Bone marrow (tissue), 2 donors: ENCODE measurements around the gene EEA1.

Source experiments
- DNase-seq, 2 donors: peaks; one replicate each; lab custom pipeline; 2025; lab: John Stamatoyannopoulos, UW

Gene EEA1

DNA sequence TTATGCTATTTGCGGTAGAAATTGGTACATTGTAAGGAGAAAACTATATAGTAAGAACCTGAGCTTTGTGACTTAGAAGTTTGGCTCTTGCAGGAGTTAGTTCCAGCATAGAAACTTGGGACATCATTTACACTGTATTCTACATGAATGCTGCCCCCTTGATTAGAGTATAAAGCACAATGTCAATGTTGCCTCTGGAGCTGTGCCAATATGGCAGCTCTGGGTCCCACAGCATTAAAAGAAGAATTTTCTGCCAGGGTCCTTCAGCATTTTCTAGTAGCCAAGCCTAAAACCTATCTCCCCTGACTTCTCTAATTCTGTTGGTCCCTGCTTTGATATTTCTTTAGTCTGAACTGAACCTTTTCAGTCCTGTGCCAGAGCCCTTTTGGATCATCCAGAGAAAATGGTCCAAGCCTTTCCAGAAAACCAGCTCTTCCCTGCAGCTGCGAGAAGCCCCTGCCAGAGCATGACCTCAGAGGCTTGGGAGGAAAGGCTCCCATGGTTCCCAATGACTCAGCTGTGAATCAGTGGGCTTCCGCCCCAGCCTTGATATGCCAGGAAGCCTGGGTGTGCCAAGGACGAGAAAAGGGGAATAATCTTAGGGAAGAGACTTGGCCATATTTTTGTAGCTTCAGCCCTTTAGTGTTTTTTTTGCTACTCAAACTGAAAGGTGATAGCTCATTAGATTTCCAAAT lies 183.1 kb downstream of the EEA1 start:
- no peak for DNase-seq

DNA sequence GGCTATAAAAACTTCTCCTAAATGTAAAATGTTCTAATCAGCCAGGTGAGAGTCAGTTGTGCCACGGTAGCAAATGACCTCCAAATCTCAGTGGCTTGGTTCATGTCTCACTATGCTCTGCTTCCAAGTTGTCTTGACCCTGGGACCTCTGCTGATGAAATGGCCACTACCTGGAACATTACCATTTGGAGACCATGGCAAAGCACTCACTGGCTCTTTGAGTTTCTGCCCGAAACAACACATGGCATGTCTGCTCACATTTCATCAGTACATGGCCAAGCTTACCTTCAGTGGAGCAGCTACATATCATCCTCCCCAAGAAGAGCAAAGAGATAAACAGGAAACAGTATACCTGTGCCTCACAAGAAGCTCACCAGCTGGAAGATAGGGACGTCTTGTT lies 186.1 kb downstream of the EEA1 start:
- no peak for DNase-seq

DNA sequence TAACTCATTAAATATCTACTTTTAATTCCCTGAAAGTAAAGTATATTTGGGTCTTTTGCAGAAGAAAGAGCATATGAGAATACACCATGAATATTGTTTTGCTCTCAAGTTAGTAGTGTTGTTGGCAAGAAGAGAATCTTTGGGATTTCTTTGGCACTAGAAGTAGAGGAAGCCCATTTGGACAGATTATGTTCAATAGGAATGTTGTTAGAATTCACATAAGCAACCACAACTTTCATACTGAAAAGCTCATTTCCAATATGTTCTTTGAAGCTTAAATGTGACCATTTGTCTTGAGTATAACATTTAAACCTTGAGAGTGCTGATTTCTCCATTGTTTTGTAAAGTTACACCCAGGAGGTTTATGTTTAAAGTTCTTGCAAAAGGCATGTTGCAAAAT lies 188.7 kb downstream of the EEA1 start:
- DNase-seq: no peak

DNA sequence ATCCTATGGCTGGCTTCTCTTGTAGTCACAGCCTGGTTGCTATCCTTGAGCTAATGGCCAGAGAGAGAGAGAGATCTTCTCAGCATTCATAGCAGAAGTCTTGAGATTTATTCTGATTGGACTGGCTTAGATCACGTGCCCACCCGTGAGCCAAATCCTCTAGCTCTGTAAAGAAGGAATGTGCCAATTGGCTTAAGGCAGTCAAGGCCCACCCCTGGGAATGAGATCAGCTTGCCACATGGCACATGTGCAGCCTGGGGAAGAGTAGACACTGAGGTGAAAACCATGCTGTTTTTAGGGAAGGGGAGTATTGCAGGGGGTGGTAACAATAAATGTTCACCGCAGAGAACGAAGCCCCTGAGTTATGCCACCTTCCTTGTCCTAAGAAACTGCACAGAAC lies 190.0 kb downstream of the EEA1 start:
- DNase-seq: no peak

DNA sequence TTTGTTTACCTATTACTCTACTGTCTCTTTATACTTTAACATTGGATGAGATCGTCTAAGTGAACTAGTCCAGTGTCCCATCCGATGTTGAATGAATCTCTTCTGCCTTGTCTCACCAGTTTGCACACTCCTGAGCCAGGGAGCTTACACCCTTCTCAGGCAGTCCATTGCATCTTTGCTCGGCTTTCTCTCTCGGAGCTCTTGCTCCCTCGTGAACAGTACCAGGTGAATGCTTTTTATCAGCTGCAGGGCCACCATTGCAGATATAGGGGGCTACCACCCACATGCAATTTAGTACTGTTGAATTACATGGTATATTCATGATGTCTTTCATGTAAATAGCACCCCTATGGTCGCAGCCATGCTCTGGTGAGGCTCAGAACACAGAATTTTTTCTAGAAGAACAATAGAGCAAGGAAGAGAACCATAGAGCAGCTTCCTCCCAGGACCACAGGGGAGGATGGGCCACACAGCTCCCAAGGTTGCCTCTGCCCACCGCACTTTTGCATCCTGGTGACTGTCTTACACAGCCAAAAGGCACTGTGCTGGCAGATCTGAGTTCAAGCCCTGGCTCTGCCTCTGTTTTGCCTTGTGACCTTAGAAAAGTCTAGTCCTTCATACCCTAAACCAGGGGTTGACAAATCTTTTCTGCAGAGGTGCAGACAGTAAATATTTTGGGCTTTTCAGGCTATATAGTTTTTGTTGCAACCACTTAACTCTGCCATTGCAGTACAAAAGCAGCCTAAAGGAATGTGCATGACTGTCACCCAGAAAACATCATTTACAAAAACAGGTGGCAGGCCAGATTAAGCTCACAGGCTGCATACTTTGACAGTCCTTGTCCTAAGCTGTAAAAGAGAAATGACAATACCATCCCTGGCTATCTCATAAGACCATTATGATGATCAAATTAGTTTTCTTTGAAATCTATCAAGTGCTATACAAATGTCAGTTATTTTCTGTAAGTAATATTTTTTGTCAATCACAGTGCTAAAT lies 190.9 kb downstream of the EEA1 start:
- DNase-seq: no peak

DNA sequence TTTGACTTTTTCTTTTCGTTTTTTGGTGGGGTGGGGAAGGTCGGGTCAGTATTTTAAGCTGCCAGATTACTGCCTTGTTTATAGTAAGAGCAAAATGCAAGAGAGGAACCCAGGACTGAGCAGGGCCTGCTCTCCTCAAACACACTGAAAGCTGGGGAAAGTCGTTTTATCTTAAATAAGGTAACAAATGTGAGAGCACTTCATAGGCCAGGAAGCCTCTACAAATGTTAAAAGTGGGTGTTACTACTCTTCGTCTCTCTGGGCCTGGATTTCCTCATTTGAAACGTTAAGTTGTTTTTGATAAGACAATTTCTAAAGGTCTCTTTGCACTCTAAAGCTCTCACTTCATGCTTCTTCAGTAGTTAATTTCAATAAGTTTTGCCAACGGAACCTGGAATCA lies 192.5 kb downstream of the EEA1 start:
- no peak for DNase-seq

DNA sequence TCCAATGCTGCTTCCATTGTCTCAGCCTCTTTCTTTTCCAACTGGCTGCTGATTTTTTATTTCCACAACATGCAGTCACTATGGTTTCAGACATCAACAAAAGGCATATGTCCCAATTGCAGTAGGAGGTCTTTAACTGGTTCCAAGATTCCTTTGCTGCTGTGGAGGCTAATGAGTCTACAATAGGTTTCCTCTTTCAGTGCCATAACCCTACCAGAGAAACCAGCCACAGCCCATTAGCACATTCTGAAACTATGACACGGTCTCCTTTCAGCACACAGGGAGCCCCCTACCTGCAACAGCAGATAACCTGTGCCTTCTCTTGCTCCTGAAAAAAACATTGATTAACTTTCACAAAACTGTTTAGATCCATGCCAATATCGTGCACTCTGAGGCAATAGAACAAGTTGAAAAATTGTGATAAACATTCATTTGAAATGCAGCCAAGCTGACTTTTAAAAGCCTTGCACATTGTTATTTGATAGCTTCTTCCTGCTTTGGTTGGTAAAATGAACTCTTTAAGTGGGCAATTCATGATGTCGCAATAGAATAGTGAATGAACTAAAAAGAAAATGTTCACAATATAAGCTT lies 193.9 kb downstream of the EEA1 start:
- no peak for DNase-seq

DNA sequence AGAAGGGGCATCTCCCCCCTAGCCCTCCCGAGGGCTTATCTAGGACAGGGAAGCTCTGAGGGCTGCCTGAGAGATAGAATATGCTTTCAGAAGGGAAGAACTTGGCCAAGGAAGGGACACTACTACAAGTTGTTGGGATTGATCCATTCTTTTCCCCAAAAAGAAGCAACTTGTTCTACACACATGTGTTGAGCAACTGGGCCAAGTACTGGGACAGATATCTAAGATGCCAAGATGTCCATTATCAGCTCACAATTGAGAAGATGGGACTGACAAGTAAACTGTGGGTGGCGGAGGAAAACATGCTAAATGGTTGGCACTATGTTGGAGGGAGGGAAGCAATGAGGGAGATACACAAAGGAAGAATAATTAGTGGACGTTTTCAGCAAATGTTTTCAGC lies 195.4 kb downstream of the EEA1 start:
- DNase-seq: no peak

DNA sequence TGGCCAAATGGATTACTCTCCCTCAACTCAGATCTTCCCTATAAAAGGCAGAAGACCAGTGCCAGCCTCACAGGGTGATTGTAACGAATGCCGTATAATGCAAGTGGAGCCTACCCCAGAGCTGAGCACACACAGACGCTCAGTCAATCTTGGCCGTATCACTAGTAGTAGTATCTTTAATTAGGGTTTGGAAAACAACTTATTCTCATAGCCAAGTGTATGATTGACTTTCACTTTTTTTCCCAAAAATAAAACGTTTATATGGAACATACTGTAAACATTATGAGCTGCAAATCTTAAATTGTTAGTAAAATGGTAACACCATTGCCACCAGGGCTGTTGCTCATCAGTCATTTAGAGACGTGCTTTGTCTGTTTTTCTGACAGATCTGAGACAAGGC lies 195.9 kb downstream of the EEA1 start:
- DNase-seq: no peak

DNA sequence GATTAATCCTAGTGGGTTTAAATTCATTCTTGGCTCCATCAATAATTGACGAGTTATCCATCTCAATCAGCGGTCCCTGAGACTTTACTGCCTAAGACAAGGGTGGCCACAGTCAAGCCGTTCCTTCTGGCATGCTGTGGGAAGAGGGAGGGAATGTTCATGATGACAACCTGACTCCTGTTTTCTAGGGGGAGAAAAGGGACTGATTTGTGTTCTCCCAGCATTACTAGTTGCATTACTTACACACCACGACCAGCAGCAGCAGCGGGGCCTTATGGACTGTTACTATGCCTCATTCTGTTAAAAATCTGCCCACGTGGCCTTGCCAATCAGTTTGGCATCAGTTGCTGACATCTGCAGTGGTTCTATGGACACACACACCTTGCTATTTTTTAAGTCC lies 196.4 kb downstream of the EEA1 start:
- DNase-seq: no peak

DNA sequence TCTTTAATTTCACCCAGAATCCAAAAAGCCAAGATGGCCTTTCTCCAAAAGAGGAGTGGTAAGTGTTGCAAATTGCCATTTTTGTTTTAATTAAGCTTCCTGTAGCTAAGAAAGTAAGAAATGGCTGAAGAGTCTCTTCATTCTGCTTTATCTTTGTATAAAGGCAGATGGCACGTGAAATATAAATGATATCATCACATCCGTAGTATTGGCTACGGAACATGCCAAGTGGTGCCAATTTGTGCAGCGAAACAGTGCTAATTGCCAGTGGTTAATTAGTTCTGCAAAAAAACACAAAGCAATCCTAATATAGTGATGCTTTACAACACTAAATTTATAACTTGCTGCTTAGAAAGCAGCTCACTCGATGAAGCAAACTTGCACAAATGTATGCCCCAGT lies 196.9 kb downstream of the EEA1 start:
- no peak for DNase-seq

DNA sequence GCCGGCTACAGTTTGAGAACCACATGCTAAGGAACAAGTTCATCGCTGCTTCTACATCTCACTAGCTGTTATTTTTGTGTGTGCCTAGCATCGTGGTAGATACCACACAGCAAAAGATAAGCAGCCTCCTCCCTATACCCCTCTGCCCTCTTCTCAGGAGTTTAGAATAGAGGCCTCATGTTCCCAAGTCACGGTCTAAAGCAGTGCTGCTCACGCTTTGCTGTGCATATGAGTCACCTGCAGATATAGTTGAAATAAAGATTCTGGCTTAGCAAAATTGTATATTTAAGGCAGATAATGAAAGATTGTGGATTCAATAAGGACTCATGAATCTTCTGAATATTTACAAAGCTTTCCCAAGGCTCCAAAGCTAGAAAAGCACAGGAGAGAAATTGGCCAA lies 198.3 kb downstream of the EEA1 start:
- no peak for DNase-seq

DNA sequence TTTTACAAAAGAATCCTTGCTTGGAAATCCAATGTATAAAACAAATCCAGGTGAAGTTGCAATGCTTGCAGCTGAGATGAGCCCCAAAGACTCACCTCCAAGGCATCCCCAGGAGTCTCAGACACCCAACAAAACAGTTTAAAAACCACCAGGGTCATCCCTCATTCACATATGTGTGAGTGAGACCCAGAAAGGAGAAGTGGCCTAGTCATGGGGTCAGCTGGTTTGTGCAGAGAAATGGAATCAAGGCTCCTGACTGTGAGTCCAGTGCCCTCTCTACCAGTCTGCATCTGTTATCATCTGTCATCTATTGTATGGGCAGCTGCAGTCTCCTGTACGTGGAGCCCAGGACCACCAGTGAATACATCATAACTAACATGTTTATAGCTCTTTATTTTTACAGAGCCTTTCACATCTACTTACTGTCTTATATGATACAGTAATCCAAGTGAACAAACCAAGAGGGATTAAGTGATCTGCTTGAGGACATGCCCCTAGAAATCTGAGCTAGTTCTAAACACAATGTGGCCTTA lies 199.3 kb downstream of the EEA1 start:
- DNase-seq: no peak

DNA sequence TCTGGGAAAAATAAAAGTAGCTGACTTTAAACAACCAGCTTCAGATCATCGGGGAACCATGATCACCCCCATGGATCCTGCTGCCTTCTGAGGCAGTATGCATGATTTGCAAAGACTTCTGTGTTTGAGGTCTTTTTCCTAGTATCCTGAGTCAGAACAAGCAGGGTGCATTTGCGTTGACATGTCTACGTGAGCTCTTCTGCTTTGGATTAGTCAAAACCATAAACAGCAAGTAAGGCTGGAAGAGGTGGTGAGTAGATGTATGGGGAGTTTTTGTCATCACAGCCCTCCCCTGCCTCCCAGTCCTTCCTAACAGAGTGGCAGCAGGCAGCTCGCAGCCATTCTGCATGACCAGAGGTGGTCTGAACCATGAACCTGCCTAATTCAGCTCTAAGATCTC lies 202.2 kb downstream of the EEA1 start:
- no peak for DNase-seq

DNA sequence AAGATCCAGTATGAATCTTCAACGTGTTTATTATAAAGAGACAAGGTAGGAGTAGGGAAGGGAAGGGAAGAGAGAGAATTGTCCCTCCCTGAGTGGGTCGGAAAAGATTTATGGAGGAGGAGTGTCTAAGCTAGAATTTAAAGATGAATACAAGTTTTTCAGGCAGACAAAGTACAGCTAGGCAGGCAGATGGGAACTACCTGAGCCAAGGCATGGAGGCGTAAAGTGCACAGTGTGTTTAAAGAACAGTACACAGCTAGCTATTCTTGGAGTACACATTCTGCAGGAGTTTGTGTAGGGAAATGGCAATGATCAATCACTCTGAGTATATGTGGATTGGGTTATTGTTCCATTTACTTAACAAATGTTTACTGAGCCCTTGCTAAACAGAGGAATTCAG lies 206.2 kb downstream of the EEA1 start:
- DNase-seq: no peak

DNA sequence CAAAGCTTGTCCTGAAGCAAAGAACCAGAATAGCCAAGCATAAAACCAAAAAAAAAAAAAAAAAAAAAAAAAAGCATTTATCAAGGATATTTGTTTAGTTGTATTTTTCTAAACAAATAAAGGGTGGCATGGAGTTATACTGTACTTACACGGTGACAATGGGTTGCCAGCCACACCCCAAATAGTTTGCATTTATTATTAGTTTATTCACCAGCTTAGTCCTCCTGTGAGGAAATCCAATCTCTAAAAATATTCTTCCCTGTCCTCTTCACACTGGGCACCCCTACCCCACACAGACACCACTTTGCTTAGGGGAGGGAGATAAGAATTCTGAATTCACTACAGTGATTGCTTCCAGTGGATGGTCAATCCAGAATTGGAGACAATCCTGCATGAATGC lies 207.4 kb downstream of the EEA1 start:
- DNase-seq: no peak

DNA sequence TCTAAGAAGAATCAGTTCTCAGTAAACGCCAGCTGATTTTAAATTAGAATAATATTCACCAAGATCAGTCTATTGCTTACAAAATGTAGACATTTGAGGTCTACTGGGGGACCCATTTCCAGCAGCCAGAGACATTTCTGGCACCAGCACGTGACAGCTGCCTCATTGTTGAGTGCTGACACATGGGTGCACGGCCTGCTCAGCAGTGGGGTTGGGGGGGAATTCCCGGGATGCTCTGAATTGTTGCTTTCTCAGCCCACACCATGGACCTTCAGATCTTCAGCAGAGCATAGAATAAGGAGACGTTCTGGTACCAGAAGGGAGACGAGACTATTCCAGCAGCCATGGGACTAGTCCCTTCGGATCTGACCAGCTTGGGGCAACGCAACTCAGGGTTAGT lies 208.0 kb downstream of the EEA1 start:
- no peak for DNase-seq
